ENCODE results near the gene ANKS1A.

DNA sequence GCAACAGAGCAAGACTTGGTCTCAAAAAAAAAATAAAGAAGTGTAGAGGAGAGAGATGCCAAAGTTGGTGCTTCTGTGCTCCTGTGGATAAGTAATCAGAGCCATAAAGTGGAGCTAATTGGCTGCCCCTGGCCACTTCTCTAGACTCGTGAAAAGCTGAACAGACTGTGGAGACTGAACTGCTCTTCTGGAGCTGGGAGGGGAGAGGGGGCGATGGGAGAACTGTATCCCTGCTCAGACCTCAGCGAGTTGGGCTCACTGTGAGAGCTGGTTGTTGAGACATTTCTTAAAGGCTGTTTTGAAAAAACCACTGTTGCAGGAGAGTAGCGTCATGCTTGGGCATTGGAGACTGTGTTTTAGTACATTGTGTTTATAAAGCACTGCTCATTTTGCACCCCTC is 126.4 kb downstream of the ANKS1A start:
- TF ChIP-seq, protein P1, sequence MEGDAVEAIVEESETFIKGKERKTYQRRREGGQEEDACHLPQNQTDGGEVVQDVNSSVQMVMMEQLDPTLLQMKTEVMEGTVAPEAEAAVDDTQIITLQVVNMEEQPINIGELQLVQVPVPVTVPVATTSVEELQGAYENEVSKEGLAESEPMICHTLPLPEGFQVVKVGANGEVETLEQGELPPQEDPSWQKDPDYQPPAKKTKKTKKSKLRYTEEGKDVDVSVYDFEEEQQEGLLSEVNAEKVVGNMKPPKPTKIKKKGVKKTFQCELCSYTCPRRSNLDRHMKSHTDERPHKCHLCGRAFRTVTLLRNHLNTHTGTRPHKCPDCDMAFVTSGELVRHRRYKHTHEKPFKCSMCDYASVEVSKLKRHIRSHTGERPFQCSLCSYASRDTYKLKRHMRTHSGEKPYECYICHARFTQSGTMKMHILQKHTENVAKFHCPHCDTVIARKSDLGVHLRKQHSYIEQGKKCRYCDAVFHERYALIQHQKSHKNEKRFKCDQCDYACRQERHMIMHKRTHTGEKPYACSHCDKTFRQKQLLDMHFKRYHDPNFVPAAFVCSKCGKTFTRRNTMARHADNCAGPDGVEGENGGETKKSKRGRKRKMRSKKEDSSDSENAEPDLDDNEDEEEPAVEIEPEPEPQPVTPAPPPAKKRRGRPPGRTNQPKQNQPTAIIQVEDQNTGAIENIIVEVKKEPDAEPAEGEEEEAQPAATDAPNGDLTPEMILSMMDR (IDR thresholded peaks at IDR 0.05 in 4 of 5, conservative IDR thresholded peaks at IDR 0.05 in 1 of 5): no peak
- TF ChIP-seq POLR2A (IDR thresholded peaks at IDR 0.05): no peak
